Raji (cell line): ENCODE data around the gene KBTBD3.

Experiments
- POLR2A ChIP-seq: IDR thresholded peaks from 2 replicates; pipeline ENCODE4 v1.6.1; 2011; ENCODE audit warnings: low read depth, low read length, control low read depth; ENCODE audit not compliant: insufficient read depth

The KBTBD3 gene

DNA sequence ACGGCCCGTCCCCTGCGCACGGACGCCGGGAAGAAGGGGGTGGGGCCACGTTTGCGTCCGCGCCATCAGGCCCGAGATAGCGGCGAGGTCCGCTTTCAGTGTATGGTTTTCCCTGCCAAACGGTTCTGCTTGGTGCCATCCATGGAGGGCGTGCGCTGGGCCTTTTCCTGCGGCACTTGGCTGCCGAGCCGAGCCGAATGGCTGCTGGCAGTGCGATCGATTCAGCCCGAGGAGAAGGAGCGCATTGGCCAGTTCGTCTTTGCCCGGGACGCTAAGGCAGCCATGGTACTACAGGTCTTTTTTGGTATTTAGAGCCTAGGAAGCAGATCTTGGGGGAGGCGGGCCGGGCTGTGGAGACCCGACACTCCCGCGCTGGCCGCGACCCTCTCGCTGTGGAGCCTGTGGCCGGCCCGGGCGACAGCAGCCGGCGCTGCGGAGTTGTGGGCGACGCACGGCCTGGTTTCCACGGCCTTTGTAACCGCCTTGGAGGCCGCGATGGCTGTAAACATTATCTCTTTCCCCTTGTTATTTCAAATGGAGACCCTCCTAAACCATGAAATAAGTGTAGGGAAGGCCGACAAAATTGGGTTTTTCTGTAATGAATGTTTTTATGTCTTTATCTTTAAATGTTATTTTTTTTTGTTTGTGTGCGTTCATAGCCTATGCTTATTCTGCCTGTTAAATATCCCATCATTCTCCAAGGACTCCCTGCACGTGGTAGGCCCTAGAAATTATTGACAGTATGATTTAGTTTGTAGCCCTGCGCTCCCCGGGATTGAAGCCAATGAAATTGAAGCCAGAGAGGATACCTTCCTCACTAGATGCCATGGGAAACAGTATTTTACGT is 685 bp upstream of the KBTBD3 start, which contains the start of gene AASDHPPT:
Gene AASDHPPT (plus strand): TSS at position 54 of the 847 bp plus-strand sequence. CDS start 49 bp downstream, at position 103.
- peak; percentile 81 for TF ChIP-seq POLR2A

DNA sequence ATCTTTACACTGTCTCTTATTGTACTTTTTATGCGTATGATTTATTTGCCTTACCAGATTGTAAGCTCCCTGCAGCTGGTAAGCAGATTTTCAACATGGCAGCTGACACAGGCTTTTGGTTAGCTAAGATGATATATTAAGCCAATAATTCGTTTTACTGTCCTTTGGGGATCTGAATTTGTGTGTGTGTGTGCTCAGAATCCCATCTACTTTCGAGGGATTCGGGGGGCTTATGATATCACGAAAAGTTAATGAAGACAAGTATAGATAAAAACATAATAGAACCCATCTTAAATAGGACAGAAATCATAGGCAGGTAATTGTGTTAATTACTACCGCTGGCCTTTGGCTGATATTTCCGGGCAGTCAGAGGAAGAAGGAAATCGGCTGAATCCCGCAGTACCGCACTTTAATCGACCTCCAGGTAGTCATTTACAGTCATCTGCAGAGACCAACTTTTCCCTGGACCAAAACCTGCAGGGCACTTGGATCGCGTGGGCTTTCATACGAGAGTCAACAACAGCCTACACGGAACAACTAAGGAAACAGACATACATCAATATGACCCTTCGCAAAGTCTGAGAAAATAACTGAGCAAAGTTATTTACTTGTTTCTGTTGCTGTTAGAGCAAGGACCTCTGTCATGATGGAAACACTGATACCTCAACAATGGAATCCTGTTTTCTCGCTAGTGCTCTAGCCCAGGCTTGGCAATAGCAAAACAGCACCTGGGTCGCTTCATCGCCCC is 802 bp downstream of the KBTBD3 start:
- no peak for TF ChIP-seq POLR2A

DNA sequence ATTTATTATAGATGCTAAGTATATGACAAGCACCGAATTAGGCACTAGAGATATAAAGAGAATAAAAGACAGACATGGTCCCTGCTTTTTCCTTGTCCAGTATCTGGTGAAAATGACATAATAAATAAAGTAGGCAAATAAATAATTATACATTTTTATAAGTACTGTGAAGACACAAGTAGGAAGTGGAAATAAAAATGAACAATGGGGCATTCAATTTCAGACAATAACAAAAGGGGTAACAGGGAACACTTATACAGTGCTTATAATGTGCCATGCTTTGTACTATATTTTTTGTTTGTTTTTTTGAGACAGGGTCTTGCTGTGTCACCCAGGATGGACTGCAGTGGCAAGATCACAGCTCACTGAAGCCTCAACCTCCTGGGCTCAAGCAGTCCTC is 4.3 kb downstream of the KBTBD3 start:
- TF ChIP-seq POLR2A, result no peak

DNA sequence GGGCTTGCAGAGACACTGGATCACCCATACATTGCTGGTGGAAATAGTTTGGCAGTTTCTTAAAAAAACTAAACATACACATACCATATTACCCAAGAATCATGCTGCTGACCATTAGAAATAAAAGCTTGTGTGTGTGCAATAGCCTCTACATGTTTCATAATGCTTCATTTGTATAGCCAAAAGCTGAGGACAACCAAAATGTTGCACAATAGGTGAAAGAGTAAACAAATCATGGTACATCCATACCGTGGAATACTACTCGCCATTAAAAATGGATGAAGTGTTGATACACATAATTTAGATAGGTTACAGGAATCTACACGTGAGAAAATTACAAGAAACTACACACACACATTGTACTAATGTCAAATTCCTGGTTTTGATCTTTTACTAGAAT is 6.5 kb downstream of the KBTBD3 start:
- TF ChIP-seq POLR2A, result no peak

DNA sequence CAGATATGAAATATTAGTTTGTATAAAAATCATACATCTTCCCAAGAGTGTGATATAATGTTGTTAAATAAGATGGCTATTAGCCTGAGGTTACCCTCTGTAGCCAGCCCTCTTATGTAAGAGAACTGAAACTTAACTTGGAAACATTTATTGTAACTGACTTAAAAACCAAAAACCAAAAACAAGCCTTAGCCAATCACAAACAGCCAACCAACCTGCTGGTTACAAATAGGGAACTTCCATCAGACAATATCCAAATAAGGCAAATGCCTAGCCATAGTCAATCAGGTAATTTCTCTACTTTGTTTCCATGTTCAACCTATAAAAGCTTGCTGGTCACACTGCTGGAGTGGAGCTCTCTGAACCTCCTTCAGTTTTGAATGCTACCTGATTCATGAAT is 14.1 kb downstream of the KBTBD3 start:
- TF ChIP-seq POLR2A, result no peak

DNA sequence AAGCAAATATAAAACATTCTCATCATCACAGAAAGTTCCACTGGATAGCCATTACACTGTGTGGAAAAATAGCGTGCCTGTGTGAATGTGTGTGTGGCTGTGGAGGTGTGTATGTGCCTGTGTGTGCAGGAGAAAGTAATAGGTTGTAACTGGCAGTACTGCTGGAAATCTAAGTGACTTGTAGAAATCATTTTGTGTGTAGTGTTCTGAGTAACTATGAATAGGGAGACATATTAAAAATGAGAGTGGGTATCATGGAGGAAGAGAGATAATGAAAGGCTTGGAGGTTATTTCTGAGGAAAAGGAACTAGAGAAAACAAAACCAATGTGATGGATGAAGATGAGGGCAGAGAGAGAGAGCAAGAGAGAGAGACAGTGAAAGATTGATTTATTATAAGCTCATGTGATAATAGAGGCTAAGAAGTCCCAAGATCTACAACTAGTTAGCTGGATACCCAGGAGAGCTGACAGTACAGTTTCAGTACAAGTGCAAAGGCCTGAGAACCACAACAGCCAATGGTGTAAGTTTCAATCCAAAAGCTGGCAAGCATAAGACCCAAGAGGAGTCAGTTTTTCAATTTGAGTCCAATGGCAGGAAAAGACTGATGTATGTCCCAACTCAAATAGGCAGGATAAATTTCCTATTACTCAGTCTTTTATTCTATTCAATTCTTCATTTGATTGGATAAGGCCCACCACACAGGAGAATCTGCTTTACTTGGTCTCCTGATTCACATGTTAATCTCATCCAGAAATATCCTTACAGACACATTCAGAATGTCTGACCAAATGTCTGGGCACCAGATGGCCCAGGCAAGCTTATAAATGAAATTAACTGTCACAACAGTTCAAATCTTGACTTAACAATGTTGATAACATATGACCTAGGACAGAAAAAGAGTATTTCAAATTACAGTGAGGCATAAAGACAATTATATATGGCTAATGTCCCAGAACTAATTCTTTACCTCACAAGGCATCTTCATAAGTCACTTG is 14.9 kb downstream of the KBTBD3 start:
- no peak for TF ChIP-seq POLR2A

DNA sequence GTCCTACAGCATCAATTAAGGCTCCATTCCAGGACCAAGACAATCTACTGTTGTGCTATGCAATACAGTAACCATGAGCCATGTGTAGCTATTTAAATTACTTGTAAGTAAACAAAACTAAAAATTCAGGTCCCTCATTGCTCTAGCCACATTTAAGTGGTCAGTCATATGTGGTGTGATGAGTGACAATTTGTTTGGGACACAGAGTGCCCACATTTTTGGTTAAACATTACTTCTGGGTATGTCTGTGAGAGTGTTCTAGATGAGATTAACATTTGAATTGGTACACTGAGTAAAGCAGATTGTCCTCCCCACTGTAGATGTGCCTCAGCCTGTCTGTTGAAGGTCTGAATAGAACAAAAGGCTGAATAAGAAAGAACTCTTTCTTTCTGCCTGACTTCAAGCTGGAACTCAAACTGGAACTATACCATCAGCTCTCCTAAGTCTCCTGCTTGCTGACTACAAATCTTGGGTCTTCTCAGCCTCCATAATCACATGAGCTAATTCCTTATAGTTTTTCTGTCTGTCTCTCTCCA is 15.8 kb downstream of the KBTBD3 start:
- no peak for TF ChIP-seq POLR2A

DNA sequence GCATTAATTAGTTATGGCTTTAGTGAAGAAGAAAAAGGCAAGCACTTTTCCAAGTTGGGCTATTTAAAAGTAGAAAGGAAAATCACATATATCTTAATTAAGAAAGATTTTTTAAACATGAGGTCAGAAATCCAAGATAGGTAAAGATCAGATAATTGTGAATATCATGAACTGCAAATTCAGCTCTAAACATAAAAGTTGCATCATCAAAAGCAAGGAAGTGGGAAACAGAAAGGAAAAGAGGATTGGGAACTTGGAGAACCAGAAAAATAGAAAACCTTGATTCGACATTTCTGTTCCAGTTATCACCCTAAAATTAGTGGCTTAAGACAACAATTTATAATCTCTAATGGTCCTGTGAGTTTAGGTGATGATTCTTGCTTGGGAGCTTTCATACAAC is 17.5 kb downstream of the KBTBD3 start:
- no peak for TF ChIP-seq POLR2A

DNA sequence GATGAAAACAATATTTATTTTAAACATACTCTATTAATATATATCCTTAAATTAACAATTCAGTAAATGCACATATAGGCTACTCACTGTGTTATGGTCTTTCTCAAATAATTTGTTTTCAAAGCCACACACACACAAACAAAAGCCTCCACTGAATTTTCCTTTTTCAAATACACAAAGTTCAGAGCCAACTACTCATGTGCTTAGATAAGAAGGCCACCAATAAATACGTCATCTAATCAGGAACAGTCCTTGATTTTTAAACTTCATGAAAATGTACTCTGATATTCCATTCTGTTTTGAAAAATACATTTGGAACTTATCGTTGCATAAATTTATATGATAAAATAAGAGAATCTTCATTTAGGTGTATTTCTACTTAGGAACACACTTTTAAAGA is 26.0 kb downstream of the KBTBD3 start:
- TF ChIP-seq POLR2A, result no peak

DNA sequence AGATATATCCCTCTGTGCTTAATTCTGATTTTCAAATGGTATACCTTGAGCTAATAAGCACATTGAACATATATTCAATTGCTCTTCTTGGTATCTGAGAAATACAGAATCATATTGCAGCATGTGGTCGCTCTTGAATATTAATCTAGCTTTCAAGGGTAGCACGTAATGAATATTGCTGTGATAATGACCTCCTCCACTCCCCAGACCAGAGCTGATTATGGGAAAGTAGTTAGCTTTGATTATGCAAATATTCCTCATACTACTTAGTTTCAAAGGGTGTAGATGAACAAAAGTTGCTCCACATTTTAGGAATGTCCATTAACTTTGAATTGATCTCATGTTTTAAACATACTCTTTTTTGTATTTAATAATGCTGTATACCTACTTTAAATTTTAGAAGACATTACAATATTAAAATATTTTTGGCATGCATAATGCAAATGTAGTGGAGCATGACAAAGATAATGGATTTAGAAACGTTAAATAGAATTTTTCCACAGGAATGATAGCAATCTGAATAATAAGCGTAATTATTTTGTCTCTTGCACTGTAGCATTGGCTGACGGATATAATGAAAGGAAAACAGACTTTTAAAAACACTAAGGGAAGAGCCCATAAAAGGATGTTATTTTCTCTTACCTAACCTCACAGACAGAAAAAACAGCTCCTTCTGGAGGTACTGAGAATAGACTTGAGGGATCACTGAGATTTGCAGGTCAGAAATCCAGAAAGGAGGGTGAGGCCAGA is 27.2 kb downstream of the KBTBD3 start:
- TF ChIP-seq POLR2A, result no peak

DNA sequence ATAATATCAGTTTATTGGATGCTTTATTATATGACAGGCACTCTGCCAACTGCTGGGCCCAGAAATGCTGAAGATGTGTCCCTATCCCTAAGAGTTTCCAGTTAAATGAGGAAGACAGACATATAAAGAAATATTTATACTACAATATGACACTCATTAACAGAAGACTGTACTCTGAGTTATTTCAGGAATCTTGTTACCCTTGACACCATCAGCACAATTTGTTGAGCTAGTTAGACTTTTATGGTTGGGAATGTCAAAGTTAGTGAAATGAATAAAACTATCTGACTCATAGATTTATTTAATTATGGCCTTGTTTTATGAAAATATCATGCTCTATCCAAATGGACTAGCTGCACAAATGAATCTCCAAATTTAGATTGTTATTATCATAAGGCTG is 29.5 kb downstream of the KBTBD3 start:
- TF ChIP-seq POLR2A, result no peak

DNA sequence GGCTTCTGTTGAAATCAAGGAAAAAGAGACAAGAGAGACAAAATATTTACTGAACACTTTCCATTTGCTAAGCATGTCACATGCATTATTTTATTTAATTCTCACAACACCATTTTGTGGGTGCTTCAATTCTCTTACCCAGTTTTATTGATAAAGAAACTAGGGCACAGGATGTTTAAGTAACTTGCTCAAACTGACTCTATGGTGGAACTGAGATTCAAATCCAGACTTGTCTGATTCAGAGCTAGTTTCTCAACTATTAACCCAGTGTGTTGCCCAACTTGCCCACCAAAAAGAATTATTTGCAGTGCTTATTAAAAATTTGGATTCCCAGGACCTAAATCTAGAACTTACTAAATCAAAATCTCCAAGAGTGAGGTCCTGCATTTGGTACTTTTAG is 33.6 kb downstream of the KBTBD3 start:
- no peak for TF ChIP-seq POLR2A

DNA sequence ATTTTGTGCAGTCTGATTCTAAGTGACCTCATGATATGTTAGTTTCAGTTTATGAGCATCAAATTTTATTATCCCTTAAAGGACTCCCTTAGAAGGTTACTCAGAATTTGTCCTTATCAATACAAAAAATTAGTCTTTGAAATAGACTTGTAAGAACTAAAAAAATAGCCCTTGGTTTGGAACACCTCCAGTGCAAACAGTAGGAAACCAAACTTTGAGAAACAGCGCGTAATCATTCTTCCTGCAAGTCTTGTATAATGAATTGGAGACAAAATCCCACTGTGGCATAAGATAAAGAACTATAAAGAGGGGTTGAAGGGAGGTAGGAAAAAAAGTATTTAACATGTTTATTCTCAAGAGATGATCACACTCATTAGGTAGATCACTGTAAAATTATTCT is 44.3 kb downstream of the KBTBD3 start:
- TF ChIP-seq POLR2A, result no peak

DNA sequence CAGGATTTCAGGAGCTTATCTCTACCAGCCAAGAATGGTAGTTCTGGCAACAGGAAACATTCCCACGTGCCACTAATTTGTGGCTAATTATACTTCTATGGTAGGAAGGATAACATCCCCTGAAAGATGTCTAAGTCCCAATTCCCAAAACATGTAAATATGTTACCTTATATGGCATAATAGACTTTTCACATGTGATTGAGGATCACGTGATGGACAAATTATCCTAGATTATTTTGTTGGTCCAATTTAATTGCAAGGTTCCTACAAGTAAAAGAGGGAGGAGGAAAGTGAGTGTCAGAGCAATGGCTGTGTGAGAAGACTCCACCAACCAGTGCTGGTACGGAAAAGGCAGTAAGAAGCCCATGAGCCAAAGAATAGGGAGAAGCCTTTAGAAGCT is 45.2 kb downstream of the KBTBD3 start:
- TF ChIP-seq POLR2A, result no peak
